Glomerular visceral epithelial cell (primary cell): ENCODE results near the gene SLC43A3.
"Not testable (repeated sequence)": the region's sequence is repeated elsewhere in the genome, so short reads cannot be mapped to it uniquely, and the experiment has no call there.

ENCODE experiments used
- DNase-seq: peaks from one replicate; pipeline ENCODE4 v3.0.0-alpha.2; 2016; ENCODE audit errors: extremely low spot score

SLC43A3 gene

GRCh38 chr11:57380975-57381374 lies 45.9 kb downstream of the SLC43A3 start, which contains the start of gene PRG3:
PRG3 (minus strand) TSS chr11:57381150; CDS start chr11:57380708, 442 bp downstream.
- DNase-seq, result no peak

DNA sequence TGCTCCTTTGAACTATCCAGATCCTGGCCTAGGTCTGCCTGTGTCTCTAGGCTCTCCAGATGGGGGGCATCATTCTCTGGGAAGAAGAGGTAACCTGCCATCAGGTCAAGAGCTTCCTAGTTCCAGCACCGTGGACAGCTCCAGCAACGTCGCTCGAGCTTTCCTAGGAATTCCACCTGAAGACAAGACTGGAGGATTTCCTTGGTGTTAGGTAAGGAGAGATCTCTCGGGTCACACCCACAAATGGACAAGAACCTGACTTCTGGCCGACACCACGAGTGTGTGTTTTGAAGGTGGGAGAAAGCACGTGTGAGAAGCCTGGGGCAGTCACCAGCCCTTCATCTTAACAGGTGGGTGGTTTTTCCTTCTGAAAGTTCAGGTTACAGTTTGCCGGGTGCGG lies 47.2 kb downstream of the SLC43A3 start:
- peak; percentile 17 for DNase-seq

GRCh38 chr11:57378186-57378585 lies 48.7 kb downstream of the SLC43A3 start:
- no peak for DNase-seq

DNA sequence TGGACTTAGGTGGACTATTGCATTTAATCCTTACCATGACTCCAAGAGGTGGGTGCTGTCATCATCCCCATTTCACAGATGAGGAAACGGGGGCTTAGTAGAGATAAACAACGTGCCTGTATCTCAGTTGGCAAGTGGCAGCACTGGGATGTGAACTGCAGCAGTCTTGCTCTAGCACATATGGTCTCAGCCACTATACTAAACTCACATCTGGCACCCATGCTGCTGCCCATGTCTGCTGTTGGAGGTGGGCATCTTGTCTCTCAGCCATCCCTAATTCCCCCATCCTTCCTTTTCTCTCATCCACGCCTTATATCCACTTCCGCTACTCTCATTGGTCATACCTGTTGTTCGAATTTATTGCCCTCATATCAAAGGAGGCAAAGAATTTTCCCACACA lies 49.8 kb downstream of the SLC43A3 start:
- DNase-seq, result no peak

DNA sequence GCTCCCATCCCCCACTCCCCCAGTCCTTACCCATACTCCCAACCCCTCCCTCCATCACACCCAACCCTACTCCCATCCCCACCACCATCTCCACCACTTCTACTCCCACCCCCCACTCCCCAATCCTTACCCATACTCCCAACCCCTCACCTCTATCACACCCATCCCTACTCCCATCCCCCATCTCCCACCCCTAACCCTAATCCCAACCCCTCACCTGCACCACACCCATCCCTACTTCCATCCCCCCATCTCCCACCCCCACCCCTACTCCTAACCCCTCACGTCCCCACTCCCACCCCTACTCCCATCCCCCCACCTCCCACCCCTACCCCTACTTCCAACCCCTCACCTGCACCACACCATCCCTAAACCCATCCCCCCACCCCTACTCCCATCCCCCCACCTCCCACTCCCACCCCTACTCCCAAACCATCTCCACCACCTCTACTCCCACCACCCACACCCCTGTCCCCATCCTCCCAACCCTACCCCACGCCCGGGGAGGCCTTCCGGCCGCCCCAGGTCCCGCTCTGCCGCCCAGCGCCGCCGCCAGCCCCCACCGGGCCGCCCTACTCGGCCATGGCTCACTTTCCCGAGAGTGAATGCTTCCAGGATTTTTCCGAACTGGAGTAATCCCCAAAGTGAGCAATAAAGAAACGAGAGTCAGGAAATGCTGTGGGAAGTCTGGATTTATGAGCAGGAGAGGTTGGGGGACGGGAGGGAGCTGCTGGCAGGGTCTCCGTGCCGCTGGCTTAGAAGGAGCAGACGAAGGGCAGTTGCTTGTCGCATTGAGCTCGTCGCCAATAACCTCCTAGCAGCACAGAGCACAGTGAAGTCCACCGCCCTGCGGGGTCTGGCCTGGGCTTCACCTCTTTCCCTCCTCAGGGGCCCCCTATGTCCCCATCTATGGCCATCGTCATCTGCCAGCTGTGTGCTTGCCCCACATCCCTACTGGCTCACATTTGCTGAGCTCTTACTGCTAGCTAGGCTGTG lies 50.5 kb downstream of the SLC43A3 start:
- DNase-seq, result no peak

- no peak for DNase-seq
Measured at GRCh38 chr11:57375490-57375889, 51.4 kb downstream of the SLC43A3 start.

GRCh38 chr11:57374966-57375365 lies 52.0 kb downstream of the SLC43A3 start:
- no peak for DNase-seq

- no peak for DNase-seq
Measured at GRCh38 chr11:57373146-57373545, 53.8 kb downstream of the SLC43A3 start.

DNA sequence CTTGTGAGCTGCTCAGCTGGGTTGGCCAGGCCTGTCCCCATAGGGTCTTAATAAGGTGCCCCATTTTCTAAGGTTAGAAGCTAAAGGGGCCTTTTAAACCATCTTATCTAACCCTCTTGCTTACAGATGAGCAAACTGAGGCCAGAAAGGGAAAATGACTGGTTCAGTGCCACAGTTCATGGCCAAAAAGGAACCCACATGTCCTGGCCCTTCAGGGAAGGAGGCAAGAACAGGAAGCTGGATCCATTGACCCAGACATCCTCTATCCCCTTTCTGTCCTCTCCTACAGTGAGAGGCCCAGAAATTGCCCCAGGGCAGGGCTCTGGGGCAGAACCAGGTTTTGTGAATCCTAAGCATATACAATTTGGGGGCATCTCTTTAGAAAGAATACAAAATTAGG lies 56.0 kb downstream of the SLC43A3 start:
- DNase-seq, result no peak

GRCh38 chr11:57370251-57370650 lies 56.7 kb downstream of the SLC43A3 start:
- no peak for DNase-seq

DNA sequence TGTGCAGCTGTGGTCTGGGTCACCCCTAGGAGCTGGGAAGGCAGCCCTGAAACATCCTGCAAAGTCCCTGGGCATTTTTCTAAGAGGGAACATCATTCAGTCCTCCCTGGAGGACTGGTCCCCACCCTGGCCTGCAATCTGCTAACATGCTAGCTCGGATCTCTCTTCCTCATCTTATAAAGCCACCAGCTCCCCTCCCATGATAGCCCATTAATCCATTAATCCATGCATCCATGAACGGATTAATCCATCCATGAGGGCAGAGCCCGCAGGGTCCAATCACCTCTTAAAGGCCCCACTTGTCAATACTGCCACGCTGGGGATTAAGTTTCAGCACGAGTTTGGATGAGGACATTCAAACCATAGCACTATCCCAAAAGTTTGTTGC lies 58.1 kb downstream of the SLC43A3 start:
- no peak for DNase-seq

DNA sequence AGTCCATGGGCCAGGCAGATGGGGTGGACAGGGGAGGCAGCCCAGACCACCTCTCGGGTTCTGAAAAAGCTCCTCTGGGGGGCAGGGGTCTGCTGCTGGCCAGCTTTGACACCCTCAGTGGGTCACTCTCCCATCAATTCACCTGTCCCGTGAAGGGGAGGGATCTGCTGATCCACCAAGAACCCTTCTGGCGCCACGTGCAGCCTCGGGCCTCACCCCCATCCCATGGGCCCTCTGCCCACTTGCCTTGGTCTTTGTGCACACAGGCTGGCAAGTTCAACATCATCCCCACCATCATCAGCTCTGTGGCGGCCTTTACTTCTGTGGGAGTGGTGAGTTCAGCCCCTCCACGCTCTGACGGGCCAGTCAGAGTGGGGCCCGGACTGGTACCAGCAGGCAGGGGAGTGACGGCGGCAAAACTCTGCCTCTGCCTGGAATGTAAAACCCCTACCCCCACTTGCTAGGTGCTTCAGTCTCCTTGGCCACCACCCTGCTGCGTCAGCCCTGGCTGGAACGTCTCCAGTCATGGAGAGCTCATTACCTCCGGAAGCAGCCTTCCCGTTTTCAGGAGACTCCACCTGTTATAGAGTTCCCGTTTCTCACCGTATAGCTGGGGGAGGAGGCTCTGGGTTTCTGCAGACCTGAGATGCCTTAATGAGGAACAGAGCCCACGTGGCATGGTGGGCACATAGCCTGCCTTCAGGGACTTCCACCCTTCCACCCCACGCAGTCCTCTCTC lies 58.6 kb downstream of the SLC43A3 start:
- DNase-seq, result no peak

DNA sequence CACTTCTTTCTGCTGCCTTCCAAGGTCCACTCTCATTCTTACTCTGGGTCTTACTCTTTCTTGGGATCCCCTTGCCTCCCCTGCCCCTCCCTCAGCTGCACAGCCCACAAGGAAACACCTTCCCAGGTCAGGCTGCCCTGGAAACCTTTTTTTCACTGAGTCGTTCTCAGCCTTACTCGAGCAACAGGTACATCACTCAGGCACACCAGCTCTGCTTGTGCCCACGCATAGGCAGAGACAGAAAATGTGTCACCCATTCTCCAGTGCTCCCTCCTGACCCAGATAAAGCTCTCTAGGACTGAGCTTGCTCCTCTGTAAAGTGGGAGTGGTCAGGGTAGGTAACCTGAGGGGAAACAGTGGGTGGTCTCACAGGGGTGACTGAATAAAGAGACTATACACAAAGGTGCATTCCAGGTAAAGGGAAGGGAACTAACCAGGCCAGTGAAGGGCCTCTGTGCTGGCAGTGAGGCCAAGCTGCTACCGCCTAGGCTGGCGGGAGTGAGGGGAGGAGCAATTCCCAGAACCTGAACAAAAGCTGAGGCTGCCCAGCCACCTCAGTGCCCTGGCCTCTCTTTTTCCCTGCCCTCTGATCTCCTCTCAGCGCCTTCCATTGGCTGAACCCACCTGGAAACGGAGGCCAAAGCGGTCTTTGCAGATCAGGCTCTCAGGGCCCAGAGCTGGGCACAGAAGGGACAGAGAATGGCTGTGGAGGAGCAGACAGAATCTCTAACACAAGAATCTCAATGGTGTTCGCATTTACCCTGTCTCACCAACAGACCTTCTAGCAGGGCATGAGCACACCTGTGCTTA lies 61.9 kb downstream of the SLC43A3 start:
- no peak for DNase-seq

DNA sequence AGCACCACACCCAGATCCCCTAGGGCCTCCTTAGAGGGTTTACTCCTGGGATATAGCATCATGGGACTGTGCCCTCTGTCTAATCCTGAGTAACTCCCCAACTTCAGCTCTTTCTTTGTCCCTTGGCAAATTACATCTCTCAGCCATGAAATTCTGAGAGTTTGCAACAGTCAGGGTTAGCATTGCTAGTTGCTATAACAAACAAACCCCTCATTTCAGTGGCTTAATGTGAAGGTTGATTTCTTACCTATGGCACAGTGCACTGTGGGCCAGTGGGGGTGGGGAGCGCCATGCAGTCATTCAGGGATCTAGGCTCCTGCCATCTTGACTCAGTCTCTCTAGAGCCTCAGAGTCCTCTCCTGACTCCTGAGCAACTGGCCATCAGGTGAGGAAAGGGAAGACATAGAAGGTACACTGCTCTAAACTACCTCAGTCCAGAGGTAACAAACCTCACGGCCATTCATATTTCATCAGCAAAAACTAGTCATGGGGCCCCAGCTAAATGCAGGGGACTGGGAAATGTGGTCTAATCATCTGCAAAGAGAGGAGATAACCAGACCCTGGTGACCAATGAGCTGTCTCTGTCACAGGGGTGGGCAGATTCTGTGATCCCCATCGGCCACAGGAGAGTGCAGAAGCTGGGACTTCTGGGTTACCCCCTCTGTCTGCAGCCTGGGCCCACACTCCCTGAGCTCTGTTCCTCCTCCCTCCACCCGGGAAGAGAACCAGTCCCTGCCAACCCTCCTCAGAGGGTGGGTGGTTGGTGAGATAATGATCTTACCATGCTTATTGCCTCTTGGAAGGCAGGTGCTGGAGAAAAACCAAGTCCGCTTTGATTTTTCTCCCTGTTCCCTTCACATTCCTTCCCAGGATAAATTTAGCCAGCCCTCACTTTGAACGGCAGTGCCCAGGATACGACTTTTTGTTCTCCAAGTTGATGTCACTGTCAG lies 63.5 kb downstream of the SLC43A3 start:
- DNase-seq, result no peak

GRCh38 chr11:57361926-57362325 lies 65.0 kb downstream of the SLC43A3 start:
- no peak for DNase-seq

- DNase-seq, result not testable (repeated sequence)
Measured at GRCh38 chr11:57361420-57361819, 65.5 kb downstream of the SLC43A3 start.

DNA sequence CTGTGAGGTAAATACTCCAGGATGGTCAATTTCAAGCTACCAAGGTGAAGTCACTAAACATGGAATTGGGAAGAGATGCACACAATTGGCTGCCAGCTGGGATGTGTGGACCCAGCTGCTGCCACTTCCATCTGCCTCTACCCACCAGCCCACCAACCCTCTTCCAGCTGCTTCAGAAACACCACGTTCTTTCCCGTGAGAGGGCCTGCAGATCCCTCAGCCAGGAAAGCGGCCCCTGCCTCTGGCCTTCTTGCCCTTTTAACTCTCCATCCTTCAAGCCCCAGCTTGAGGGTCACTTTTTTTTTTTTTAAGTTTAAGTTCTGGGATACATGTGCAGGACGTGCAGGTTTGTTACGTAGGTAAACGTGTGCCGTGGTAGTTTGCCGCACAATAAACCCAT lies 65.9 kb downstream of the SLC43A3 start:
- DNase-seq, result no peak

DNA sequence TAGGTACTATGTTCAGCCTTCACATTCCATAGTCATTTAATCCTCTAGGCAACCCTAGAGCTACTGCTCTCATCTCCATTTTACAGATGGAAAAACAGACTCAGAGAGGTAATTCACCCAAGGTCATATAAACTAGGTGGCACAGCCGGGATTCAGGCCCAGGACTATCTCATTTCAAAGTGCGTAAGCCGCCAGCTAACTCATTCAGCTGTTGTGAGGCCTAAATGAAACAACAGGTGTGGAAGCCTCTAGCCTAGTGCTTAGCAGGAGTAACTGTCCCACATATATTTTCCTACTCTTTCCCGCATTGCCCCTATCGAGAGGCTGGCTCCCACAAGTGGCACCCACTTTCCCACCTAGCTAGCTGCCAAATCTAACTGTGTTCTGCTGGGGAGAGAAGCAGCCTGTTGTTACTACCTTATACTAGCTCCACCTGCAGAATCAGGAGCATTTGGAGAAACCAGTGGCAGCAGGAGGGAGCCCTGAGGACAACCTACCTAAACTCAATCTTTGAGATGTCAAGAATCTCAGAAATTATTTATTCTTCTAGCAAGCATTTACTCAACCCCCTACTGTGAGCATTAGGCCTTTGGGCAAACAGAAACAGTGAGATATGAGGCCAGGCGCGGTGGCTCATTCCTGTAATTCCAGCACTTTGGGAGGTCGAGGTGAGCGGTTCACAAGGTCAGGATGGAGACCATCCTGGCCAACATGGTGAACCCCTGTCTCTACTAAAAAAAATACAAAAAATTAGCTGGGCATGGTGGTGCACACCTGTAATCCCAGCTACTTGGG lies 66.8 kb downstream of the SLC43A3 start:
- no peak for DNase-seq

DNA sequence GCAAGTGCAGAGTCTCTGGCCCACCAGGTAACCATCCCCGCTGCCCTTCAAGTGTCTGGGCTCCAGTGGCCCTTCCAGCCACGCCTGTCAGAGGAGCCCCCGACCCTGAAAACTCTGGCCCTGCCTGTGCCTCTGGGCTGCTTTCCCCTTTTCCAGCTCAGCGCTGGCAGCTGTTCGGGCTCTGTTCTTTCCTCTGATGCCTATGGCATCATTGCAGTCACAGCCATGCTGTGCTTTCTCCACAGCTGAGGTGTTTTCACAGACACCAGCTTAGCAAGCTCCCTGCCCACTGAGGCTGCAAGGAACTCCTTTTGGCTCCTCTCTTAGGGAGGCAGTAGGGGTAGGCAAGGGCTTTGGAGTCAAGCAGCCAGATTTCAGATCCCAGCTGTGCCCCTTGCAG lies 67.5 kb downstream of the SLC43A3 start:
- DNase-seq, result no peak

DNA sequence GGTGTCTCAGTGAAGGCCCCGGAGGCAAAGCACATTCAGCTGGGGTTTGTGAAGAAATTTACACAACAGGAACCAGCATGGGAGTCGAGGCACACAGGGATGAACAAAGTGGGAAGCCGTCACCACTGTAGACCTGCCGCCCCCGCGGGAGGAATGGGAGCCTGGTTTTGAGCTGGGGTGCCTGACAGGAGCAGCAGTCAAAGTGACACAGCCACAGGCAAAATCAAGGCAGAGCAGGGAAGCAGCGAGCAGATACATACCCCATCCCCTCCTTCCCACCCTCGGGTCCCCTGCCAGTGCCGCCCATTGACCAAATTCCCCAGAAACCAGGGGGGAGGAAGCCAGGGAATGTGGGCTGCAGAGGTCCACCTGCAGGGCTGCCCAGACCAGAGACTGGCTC lies 67.9 kb downstream of the SLC43A3 start:
- no peak for DNase-seq
